Central memory CD8-positive, alpha-beta T cell (primary cell): ENCODE measurements around the gene POFUT2.

ENCODE experiments used
- ATAC-seq: fragments of 150-1000 bp; cut with Tn5 transposase; replicated peaks from 2 replicates; pipeline ENCODE4 v1.10.0; 2022; ENCODE audit warnings: mild to moderate bottlenecking, moderate FRiP score, moderate number of reproducible peaks; ENCODE audit not compliant: poor library complexity, severe bottlenecking; ENCODE audit errors: extremely low read depth
- DNase-seq, 2 donors: peaks; one replicate each; pipeline ENCODE4 v3.0.0; 2021; ENCODE audit warnings: low spot score in 2 of 2
- H3K27ac Mint-ChIP-seq: one replicate; pipeline ENCODE4 v1.8.0; 2022; ENCODE audit warnings: low read depth, mild to moderate bottlenecking, moderate library complexity, mixed read lengths
- H3K27me3 Mint-ChIP-seq: one replicate; pipeline ENCODE4 v1.8.0; 2022; ENCODE audit warnings: mixed read lengths
- H3K36me3 Mint-ChIP-seq: one replicate; pipeline ENCODE4 v1.8.0; 2022; ENCODE audit warnings: mild to moderate bottlenecking, moderate library complexity, mixed read lengths; ENCODE audit not compliant: insufficient read depth
- H3K4me1 Mint-ChIP-seq: one replicate; pipeline ENCODE4 v1.8.0; 2022; ENCODE audit warnings: mixed read lengths
- H3K4me3 Mint-ChIP-seq: one replicate; pipeline ENCODE4 v1.8.0; 2022; ENCODE audit warnings: mild to moderate bottlenecking, moderate library complexity, mixed read lengths
- H3K9me3 Mint-ChIP-seq: one replicate; pipeline ENCODE4 v1.8.0; 2022; ENCODE audit warnings: mixed read lengths

The POFUT2 gene

DNA sequence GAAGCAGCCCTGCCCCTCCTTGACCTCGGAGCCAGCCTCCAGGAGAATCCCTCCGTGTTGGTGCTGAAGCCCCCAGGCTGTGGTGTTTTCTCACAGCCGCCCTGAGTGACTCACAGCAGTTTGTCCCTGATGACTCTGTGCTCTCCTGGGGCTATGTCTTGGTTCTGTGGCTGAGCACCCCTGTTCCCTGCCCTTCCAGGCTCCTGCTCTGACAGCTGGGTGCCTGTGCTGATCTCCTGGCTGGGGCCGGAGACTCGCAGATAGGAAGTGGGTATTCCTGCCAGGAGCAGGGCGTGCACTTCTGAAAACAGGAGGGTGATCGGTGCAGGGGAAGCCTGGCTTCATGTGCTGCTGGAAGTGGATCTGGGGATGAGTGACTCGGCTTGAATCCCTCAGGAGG is 34.5 kb downstream of the POFUT2 start:
- ATAC-seq (no peak), DNase-seq (no peak)
- Mint-ChIP-seq H3K4me3 (no peak overlapping the region), H3K27me3 (no peaks in the 10 kb centered on the region), H3K36me3 (peaks cover 2% of the 10 kb centered on the region), H3K4me1 (peaks cover 22% of the 10 kb centered on the region), H3K9me3 (no peaks in the 10 kb centered on the region), H3K27ac (no peak overlapping the region)

DNA sequence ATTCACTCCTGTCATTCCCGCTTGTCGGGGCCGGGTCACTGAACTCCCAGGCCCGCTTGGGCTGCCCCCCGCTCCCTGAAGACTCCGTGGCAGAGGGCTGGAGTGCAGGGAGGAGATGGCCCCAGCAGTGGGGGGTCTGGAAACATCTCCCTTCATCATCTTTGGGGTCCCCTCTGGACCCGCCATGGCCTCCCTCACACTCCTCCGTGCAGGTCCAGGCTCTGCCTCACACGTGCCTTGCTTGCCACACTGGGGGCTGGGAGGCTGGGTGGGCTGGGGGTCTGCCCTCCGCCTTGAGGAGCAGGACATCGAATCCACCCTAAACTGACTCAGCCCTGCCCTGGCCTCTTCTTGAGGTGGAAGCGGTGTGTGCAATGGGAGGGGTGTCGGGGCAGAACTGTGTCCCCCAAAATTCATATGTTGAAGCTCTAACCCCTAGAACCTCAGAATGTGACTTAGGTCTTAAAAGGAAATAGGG is 35.2 kb downstream of the POFUT2 start:
- Mint-ChIP-seq H3K9me3 (no peaks in the 10 kb centered on the region), H3K27ac (no peak overlapping the region), H3K4me1 (peaks cover 22% of the 10 kb centered on the region), H3K4me3 (no peak overlapping the region), H3K36me3 (peaks cover 2% of the 10 kb centered on the region), H3K27me3 (no peaks in the 10 kb centered on the region)
- ATAC-seq (no peak), DNase-seq (no peak)

DNA sequence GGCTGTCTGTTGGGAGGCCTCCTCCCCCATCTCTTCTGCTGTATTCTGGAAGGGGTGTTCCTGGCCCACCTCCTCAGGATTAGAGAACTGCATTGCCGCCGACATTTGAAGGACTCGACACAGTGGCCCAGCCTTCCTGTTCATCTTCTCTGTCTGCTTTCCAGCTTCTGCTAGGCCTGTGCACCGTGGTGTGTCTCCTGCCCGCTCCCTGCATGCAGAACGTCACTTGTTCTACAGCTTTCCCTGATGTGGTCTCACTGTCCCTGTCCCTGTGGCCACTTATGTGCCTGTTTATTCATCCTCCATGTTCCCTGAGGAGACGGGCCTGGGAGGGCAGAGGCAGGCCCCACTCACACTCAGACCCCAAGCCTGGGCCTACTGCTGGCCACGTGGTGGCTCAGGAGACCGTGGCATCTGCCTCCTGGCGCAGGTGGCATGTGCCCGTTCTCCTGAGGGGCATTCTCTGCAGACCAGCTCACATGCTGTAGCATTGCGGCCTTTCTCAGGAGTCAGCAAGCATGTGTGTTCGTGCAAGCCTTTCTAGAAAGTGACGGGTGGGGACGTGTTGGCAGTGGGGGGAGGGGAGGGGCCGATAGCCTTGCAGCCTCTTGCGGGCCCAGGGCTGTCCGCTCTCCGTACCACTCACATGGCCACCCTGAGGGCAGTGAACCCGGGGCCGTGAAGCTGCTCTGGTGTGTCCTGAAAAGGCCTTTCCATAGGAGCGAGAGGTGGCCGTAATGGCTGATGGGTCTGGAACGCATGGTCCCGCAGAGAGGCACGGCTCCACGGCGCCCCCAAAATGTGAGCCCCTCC is 35.9 kb downstream of the POFUT2 start:
- Mint-ChIP-seq H3K4me1 (peaks cover 19% of the 10 kb centered on the region), H3K9me3 (no peaks in the 10 kb centered on the region), H3K27ac (peak overlapping the region; percentile 46), H3K36me3 (peaks cover 2% of the 10 kb centered on the region), H3K4me3 (no peak overlapping the region), H3K27me3 (no peaks in the 10 kb centered on the region)
- ATAC-seq (no peak), DNase-seq (no peak)

DNA sequence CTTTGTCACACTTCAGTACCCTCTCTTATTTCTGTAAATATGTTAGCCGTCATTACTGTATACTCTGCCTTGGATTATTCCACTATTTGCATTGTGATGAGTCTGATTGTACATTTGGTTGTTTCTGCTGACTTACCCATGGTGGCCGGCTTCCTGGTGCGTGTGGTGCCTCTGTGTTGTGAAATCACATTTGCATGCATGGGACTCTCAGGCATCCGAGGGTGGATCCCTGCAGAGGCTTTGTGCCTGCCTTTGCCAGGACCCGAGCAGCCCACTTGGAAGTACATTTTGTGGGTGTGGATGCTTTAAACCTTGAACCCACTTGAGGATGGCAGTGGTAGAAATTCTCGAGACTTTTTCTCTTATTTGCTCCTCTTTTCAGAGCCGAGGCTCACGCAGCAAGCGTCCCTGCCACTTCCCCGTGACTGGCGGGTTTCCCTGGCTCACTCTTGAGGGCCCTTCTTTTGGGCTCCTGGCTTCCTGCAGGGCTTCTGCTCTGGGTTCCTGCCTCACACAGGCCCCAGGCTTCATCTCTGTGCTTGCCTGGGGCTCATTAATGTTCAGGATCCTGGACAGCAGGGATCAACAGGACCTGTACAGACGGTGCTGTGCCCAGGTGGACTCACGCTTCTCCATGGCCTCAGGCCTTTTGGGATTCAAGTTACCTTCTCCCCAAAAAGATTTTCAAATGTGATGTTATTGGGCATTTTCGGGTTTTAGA is 36.6 kb downstream of the POFUT2 start:
- peaks cover 2% of the 10 kb centered on the region for H3K36me3 Mint-ChIP-seq
- ATAC-seq = no peak

DNA sequence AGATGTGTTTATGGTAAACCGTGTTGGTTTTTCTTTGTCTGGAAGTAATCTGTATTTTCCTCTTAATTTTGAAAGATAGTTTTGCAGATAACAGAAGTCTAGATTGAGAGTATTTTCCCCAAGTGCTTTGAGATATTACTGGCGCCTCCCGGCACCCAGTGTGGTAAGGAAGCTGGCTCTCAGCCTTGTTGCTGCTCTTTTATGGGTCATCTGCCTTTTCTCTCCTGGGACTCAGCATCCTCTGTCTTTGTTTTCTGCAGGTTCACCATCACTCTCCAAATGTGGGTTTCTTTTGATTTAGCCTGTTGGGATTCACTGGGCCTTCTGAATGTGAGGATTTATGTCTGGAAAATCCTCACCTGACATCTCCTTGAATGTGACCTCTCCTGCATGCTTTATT is 37.4 kb downstream of the POFUT2 start:
- Mint-ChIP-seq H3K4me3 (no peak overlapping the region), H3K4me1 (peaks cover 8% of the 10 kb centered on the region), H3K9me3 (no peaks in the 10 kb centered on the region), H3K27me3 (no peaks in the 10 kb centered on the region), H3K36me3 (peaks cover under 1% of the 10 kb centered on the region), H3K27ac (no peak overlapping the region)
- DNase-seq = no peak
- no peak for ATAC-seq

More for the DNA sequence above, 36.6 kb downstream of the POFUT2 start:
- H3K4me3 Mint-ChIP-seq = no peak overlapping the region
- H3K9me3 Mint-ChIP-seq = no peaks in the 10 kb centered on the region
- H3K27me3 Mint-ChIP-seq = no peaks in the 10 kb centered on the region
- DNase-seq = no peak
- H3K4me1 Mint-ChIP-seq = peaks cover 12% of the 10 kb centered on the region
- H3K27ac Mint-ChIP-seq = peak overlapping the region; percentile 46

DNA sequence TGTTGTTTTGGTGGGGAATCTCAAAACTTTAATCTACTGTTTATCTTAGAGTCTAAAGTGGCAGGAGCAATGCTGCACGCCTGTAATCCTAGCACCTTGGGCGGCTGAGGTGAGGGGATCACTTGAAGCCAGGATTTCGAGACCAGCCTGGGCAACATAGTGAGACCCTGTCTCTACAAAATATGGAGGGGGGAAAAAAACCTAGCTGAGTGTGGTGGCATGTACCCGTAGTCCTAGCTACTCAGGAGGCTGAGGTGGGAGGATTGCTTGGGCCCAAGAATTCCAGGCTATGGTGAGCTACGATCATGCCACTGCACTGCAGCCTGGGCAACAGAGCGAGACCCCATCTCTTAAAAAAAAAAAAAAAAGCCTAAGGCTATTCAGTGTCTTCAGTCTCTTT is 38.1 kb downstream of the POFUT2 start:
- H3K9me3 Mint-ChIP-seq = no peaks in the 10 kb centered on the region
- H3K4me3 Mint-ChIP-seq = no peak overlapping the region
- no peak overlapping the region for H3K27ac Mint-ChIP-seq
- H3K4me1 Mint-ChIP-seq = peaks cover 3% of the 10 kb centered on the region
- ATAC-seq (no peak), DNase-seq (no peak)
- no peaks in the 10 kb centered on the region for H3K27me3 Mint-ChIP-seq
- H3K36me3 Mint-ChIP-seq = no peaks in the 10 kb centered on the region

DNA sequence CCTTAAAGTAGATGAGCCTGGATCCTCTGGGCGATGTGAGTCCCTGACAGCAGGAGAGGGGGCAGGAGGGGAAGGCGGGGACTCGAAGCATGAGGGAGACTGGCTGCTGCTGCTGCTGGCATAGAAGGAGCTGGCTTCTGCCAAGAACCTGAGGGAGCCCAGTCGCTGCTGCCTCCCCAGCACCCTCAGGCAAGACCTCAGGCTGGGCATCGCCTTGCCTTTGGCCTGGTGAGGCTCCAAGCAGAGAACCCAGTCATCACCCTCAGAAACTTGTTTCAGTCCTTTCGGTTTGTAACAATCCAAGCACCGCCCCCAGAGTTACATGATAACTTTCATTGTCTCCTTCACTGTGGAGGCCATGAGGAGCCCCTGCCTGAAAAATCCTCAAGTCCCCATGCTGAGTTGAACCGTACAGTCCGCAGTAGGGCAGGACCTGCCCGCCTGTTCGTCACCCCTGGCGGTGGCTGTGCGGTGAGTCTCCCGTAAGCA is 38.8 kb downstream of the POFUT2 start:
- Mint-ChIP-seq H3K4me3 (no peak overlapping the region), H3K4me1 (no peaks in the 10 kb centered on the region), H3K9me3 (no peaks in the 10 kb centered on the region), H3K27ac (no peak overlapping the region), H3K36me3 (no peaks in the 10 kb centered on the region), H3K27me3 (no peaks in the 10 kb centered on the region)
- ATAC-seq = no peak
- no peak for DNase-seq

DNA sequence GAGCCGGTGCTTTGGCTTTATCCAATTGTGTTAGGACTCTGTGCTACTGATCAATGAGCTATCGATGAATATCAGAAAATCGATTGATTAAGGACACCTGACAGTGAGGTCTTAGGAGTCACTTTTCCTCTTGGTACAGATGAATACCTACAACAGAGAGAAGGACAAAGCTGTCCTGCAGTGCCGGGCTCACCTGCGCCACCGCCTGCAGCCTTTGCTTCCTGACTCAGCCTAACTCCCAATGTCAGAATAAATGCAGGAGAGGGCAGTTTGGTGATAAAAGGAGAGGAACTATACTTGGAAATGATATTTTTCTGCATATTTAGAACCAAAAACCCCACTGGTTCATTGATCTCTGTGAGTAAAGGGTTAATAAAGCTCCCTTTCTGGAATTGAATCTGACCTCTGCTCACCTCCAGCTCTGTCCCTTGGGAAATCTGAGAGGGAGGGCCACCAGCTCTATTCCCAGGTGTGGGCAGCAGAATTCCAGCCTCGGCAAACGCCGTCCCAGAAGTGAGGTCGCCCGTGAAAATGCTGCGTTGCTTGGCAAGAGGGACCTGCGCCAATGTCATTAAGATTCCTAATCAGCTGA is 39.3 kb downstream of the POFUT2 start:
- no peaks in the 10 kb centered on the region for H3K4me1 Mint-ChIP-seq
- peaks cover 5% of the 10 kb centered on the region for H3K9me3 Mint-ChIP-seq
- no peak overlapping the region for H3K27ac Mint-ChIP-seq
- H3K36me3 Mint-ChIP-seq = no peaks in the 10 kb centered on the region
- ATAC-seq (no peak), DNase-seq (no peak)
- no peaks in the 10 kb centered on the region for H3K27me3 Mint-ChIP-seq
- H3K4me3 Mint-ChIP-seq = no peak overlapping the region

DNA sequence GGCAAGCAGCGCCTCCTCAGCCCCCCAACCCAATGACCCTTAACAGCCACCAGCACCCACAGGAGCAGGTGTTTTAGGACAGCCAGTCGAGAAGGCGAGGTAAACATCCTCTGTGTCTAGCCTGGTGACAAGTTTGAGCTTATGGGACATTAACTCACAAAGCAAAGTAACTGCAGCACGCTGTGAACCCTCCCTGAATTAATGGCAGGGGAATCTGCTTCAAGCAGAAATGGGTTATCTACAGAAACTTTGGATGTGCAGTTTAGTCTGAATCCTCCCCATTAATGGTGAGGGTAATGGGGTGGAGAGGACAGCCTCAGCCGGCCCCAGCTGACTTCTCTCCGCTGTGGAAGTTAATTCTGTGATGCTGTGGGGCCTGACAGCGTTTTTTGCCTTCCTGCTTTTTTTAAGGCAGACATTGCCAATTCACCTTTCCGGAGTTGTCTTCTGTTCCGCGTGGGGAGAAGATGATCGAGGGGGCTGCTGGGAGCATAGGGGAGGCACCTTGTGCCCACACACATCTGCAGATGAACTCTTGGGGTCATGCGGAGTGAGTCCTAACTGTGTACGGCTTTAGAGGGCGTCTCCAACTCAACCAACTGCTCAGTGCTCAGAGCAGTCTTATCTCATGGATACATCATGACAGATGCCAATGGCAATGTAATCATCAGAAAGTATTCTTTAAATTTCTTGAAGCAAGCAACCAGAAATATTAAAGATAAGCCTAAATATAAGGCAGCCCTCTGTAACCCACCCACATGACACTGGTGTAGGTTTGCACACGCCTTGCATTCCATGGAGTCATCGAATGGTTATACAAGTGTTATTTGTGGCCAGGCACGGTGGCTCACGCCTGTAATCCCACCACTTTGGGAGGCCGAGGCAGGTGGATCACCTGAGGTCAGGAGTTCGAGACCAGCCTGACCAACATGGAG is 41.0 kb downstream of the POFUT2 start:
- Mint-ChIP-seq H3K4me3 (no peak overlapping the region), H3K36me3 (no peaks in the 10 kb centered on the region), H3K27me3 (no peaks in the 10 kb centered on the region), H3K4me1 (no peaks in the 10 kb centered on the region), H3K9me3 (peaks cover 7% of the 10 kb centered on the region), H3K27ac (no peak overlapping the region)
- DNase-seq = no peak
- ATAC-seq = no peak

DNA sequence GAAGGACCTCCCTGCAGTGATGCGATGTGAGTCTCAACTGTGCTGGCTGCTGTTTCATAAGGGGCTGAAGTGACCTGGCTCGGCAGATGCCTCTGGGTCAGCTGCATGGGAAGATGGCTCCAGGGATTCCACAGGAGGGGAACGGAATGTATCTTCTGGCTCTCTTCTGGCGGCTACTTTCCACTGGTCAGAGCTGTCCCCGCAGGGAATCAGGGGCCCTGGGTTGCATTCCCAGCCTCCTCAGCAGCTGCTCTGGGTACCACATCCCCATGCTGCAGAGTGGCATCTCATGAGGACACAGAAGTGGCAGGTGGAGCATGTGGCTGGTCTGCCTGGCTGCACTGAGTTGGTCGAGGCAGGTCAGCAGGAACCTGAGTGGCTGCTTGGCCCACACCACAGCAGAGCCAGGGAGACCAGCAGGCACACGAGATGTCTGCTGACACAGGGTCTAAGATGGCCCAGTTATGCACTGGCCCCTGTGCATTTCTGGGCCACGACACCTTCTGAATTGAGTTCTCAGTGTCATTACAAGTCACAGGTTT is 42.8 kb downstream of the POFUT2 start:
- no peak overlapping the region for H3K27ac Mint-ChIP-seq
- ATAC-seq = no peak
- H3K36me3 Mint-ChIP-seq = peaks cover 4% of the 10 kb centered on the region
- no peak overlapping the region for H3K4me3 Mint-ChIP-seq
- H3K9me3 Mint-ChIP-seq = peaks cover 7% of the 10 kb centered on the region
- H3K27me3 Mint-ChIP-seq = no peaks in the 10 kb centered on the region
- DNase-seq = no peak
- no peaks in the 10 kb centered on the region for H3K4me1 Mint-ChIP-seq

DNA sequence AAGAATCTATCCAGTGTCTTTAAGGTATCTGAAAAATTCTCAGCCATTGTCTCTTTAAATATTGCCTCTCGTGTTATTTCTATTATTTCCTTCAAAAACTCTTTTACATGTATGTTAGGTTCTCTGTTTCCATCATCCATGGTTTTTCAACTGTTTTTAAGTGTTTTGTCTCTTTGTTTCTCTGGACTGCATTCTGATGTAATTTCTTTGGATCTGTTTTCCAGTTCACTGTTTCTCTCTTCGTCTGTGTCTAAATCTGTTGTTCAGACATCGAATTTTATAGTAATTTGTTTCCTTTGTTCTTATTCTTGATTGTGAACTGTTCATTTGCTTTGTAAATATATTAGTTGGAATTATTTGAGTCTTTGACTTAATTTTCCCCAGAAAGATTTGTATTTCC is 44.1 kb downstream of the POFUT2 start:
- Mint-ChIP-seq H3K27me3 (no peaks in the 10 kb centered on the region), H3K9me3 (peaks cover 7% of the 10 kb centered on the region), H3K27ac (no peak overlapping the region), H3K36me3 (peaks cover 4% of the 10 kb centered on the region), H3K4me3 (no peak overlapping the region), H3K4me1 (no peaks in the 10 kb centered on the region)
- DNase-seq = no peak
- ATAC-seq = no peak

DNA sequence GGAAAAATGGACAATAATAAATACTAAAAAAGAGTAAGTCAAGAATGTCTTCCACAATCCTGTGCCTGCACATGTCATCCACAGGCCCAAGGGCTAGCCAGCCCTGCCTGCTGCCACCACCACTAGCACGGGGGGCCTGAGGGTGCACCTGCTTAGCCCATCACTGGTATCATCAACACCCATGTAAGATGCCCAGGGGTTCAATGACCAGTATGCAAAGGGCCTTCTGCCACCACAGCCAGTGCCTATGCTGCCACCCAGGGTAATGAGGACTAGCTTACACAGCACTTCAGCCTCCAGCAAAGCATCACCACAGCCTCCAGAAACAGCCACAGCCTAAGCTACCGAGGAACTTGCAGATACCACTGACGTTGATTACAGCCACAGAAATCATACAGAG is 46.3 kb downstream of the POFUT2 start:
- DNase-seq (no peak), ATAC-seq (no peak)
- Mint-ChIP-seq H3K27ac (no peak overlapping the region), H3K4me1 (no peaks in the 10 kb centered on the region), H3K4me3 (no peak overlapping the region), H3K27me3 (no peaks in the 10 kb centered on the region), H3K36me3 (peaks cover 4% of the 10 kb centered on the region), H3K9me3 (peaks cover 7% of the 10 kb centered on the region)
